DMS114 treated with DMSO at 0.1 percent for 48 hours (cell line): ENCODE results near the gene CEP70.
"Not testable (repeated sequence)": the region's sequence is repeated elsewhere in the genome, so short reads cannot be mapped to it uniquely, and the experiment has no call there.

Experiments used
- DNase-seq: peaks from one replicate; lab custom pipeline; 2025; ENCODE audit not compliant: unreplicated experiment; lab: John Stamatoyannopoulos, UW

CEP70 gene

GRCh38 chr3:138591392-138591791, 2.7 kb downstream of the CEP70 start:
- no peak for DNase-seq

- DNase-seq: no peak
These were observed 5.6 kb downstream of the CEP70 start for GRCh38 chr3:138588445-138588844.

GRCh38 chr3:138587374-138587773, 6.7 kb downstream of the CEP70 start:
- DNase-seq: no peak

GRCh38 chr3:138578961-138579574, 15.0 kb downstream of the CEP70 start:
- no peak for DNase-seq

- DNase-seq: no peak
These were observed 15.9 kb downstream of the CEP70 start for GRCh38 chr3:138578141-138578540.

GRCh38 chr3:138573138-138573537, 20.9 kb downstream of the CEP70 start:
- DNase-seq: no peak

GRCh38 chr3:138569624-138570023, 24.4 kb downstream of the CEP70 start:
- not testable (repeated sequence) for DNase-seq

GRCh38 chr3:138569090-138569489, 25.0 kb downstream of the CEP70 start:
- no peak for DNase-seq

- no peak for DNase-seq
These were observed 26.7 kb downstream of the CEP70 start for GRCh38 chr3:138567403-138567802.

GRCh38 chr3:138566293-138566692, 27.8 kb downstream of the CEP70 start:
- DNase-seq: not testable (repeated sequence)

- DNase-seq: not testable (repeated sequence)
These were observed 31.2 kb downstream of the CEP70 start for GRCh38 chr3:138562902-138563301.

GRCh38 chr3:138560501-138560900, 33.6 kb downstream of the CEP70 start:
- no peak for DNase-seq

- DNase-seq: no peak
These were observed 34.9 kb downstream of the CEP70 start for GRCh38 chr3:138559134-138559533.

- not testable (repeated sequence) for DNase-seq
These were observed 39.3 kb downstream of the CEP70 start for GRCh38 chr3:138554775-138555174.

GRCh38 chr3:138550958-138551357, 43.1 kb downstream of the CEP70 start:
- not testable (repeated sequence) for DNase-seq

- no peak for DNase-seq
These were observed 44.7 kb downstream of the CEP70 start for GRCh38 chr3:138549179-138549977.

GRCh38 chr3:138547342-138547975, 46.6 kb downstream of the CEP70 start:
- DNase-seq: no peak

GRCh38 chr3:138544546-138544945, 49.5 kb downstream of the CEP70 start:
- no peak for DNase-seq

GRCh38 chr3:138542977-138543376, 51.1 kb downstream of the CEP70 start:
- no peak for DNase-seq

GRCh38 chr3:138539352-138539751, 54.7 kb downstream of the CEP70 start:
- no peak for DNase-seq

- not testable (repeated sequence) for DNase-seq
These were observed 72.6 kb downstream of the CEP70 start for GRCh38 chr3:138521445-138521844.
